PFSK-1 (cell line): ENCODE data around the gene VPS35L.

Experiments used
- FOXP2 ChIP-seq: optimal IDR thresholded peaks from 2 replicates; pipeline ENCODE3; 2011; ENCODE audit warnings: borderline replicate concordance, control low read depth, inconsistent platforms; ENCODE audit not compliant: insufficient read depth; ENCODE audit errors: extremely low read length, extremely low read depth
- POLR2AphosphoS5 ChIP-seq: IDR thresholded peaks from 2 replicates; pipeline ENCODE4 v1.6.1; 2012; ENCODE audit warnings: low read depth, mild to moderate bottlenecking, control low read depth, low read length, moderate library complexity
- SIN3A ChIP-seq: IDR thresholded peaks from 2 replicates; pipeline ENCODE4 v1.6.1; 2012; ENCODE audit warnings: mild to moderate bottlenecking, low read length, moderate library complexity, borderline replicate concordance; ENCODE audit not compliant: insufficient read depth
- TAF1 ChIP-seq: IDR thresholded peaks from 2 replicates; pipeline ENCODE4 v1.6.1; 2012; ENCODE audit warnings: low read length, control low read depth, borderline replicate concordance; ENCODE audit not compliant: insufficient read depth

DNA sequence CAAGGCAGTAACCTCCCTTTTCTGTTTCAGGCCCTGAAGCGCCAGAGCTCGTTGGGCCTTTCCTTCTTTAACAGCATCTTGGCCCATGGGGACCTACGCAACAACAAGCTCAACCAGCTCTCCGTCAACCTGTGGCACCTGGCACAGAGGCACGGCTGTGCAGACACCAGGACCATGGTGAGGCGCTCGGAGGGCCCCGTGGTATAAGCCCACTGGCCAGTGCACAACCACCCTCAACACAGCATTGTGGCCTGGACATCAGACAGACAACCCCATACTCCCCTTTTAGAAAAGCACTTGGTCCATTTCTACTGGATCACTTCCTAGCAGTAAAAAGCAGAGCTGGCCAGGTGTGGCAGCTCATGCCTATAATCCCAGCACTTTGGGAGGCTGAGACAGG lies 144.0 kb downstream of the VPS35L start:
- TF ChIP-seq POLR2AphosphoS5: no peak
- TF ChIP-seq FOXP2: no peak
- no peak for TF ChIP-seq TAF1
- TF ChIP-seq SIN3A: no peak
